Hepatocyte (in vitro differentiated cells): ENCODE measurements around the gene NYAP2.

Source experiments
- EZH2phosphoT487 ChIP-seq: fragments of 200-600 bp; sonication (generic); IDR thresholded peaks from one replicate; pipeline ENCODE4 v1.6.1; 2018; ENCODE audit warnings: antibody characterized with exemption, mild to moderate bottlenecking, low read depth, moderate library complexity; ENCODE audit not compliant: unreplicated experiment, severe bottlenecking
- TF ChIP-seq, protein P1 (sequence below): fragments of 200-600 bp; sonication (generic); IDR thresholded peaks from 2 replicates; pipeline ENCODE4 v1.5.1; 2016; ENCODE audit warnings: antibody characterized with exemption, mild to moderate bottlenecking; ENCODE audit not compliant: poor library complexity

DNA sequence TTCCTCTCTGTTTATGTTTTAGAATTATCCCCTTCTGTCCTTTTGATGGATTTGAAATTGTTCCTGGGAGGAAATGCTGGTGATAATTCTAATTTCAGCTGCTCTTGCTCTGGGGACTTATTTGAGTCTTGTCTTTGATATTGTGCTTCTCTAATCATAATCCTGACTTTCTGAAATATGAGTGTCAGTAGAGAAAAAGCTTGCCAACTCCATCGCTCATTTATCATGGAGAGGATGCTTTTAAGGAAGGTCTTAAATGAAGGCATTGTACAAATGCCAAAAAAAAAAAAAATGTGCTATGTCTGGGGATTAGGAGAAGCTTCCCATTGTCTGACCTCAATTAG, 159.5 kb downstream of the NYAP2 start:
- TF ChIP-seq, protein P1, sequence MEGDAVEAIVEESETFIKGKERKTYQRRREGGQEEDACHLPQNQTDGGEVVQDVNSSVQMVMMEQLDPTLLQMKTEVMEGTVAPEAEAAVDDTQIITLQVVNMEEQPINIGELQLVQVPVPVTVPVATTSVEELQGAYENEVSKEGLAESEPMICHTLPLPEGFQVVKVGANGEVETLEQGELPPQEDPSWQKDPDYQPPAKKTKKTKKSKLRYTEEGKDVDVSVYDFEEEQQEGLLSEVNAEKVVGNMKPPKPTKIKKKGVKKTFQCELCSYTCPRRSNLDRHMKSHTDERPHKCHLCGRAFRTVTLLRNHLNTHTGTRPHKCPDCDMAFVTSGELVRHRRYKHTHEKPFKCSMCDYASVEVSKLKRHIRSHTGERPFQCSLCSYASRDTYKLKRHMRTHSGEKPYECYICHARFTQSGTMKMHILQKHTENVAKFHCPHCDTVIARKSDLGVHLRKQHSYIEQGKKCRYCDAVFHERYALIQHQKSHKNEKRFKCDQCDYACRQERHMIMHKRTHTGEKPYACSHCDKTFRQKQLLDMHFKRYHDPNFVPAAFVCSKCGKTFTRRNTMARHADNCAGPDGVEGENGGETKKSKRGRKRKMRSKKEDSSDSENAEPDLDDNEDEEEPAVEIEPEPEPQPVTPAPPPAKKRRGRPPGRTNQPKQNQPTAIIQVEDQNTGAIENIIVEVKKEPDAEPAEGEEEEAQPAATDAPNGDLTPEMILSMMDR = no peak
- TF ChIP-seq EZH2phosphoT487 = no peak
